GM19043 (cell line): ENCODE data around the gene ZBTB5.
"Not testable (repeated sequence)": the region's sequence is repeated elsewhere in the genome, so short reads cannot be mapped to it uniquely, and the experiment has no call there.

Experiments used
- ATAC-seq: cut with Tn5 transposase; IDR thresholded peaks from one replicate; pipeline ENCODE4 v1.9.1; 2021; ENCODE audit warnings: low read depth; ENCODE audit not compliant: unreplicated experiment

The ZBTB5 gene

DNA sequence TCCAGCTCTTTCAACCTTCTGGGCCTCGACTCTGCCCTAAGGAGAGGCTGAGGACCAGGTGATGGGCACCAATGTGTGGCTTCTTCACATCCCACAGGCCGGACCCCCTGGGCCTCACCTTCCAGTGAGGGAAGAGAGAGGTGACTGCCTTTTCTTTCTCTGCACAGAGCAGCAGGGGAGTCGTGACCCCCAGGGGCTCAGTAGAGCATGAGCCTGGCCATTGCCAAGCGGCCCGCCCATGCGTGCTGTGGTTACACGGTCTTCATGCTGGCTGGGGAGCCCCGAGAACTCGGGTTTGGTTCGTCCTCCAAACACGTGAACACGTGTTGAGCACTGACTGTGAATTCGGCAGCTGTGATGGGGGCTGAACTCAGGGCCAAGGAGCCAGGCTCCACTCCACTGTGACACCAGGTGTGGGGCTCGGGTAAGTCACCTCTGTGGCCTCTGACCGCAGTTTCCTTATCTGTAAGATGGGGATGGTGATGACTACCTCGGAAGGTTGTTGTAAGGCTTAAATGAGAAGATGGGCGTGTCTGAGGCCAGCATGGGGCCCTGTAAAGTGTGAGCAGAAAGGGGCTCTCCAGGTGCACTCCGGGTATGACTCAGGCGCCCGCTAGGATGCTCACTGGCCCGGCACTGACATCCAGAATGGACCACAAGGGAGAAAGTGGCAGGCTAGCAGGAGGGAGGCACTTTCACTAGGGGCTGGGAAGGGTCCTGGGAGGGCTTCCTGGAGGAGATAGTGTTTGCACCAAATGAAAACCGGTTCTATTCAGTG, 56.1 kb downstream of the ZBTB5 start:
- peak; percentile 85 for ATAC-seq

- ATAC-seq, result no peak
Observed at GRCh38 chr9:37407468-37407867, 57.8 kb downstream of the ZBTB5 start.

DNA sequence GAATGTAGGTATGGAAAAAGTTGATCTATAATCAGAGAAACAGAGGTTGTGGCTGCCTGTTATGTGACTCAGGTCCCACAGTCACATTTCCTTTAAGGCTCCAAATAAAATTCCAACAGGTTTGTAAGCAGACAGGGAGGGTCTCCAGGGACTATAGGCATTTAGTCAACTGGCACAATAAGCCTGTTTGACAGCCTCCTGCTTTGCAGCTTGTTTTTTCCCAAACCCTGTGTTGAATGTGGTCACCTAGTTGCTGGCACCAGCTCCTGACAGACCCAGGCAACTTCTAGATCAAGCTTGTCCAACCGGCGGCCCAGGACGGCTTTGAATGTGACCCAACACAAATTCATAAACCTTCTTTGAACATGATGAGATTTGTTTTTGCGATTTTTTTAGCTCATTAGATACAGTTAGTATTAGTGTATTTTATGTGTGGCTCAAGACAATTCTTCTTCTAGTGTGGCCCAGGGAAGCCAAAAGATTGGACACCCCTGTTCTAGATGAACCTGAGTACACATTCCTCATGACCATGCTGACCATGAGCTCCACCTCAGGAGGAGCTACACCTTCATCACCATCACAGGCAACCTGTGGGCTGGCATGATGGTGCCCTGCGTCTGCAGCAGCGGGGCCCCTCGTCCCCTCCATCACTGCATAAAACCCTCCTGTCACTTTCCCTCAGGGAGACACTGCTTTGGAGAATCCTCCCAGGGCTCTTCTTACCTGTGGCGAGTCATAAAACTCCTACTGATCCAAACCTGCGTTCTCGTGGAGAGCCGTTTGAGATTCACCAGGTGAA, 58.4 kb downstream of the ZBTB5 start:
- ATAC-seq, result no peak

DNA sequence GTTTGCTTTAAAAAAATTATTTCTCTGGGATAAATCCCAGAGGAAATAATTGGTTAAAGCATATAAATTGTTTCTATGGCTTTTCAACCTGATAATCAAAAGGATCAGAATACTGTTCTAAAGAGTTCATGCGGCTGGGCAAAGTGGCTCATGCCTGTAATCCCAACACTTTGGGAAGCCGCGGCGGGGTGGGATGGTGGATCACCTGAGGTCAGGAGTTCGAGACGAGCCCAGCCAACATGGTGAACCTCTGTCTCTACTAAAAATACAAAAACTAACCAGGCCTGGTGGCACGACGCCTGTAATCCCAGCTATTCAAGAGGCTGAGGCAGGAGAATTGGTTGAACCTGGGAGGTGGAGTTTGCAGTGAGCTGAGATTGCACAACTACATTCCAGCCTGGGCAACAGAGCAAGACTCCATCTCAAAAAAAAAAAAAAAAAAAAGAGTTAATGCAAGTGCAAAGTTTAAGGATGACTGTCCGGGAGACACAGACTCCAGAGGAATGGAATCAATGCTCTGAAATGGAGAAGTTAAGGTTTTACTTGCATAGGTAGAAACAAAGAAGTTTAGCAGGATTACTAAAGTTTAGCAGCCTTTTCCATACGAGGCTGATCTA, 59.4 kb downstream of the ZBTB5 start:
- ATAC-seq, result no peak

GRCh38 chr9:37405350-37405749, 59.9 kb downstream of the ZBTB5 start:
- no peak for ATAC-seq

- no peak for ATAC-seq
Observed at GRCh38 chr9:37404590-37404989, 60.7 kb downstream of the ZBTB5 start.

DNA sequence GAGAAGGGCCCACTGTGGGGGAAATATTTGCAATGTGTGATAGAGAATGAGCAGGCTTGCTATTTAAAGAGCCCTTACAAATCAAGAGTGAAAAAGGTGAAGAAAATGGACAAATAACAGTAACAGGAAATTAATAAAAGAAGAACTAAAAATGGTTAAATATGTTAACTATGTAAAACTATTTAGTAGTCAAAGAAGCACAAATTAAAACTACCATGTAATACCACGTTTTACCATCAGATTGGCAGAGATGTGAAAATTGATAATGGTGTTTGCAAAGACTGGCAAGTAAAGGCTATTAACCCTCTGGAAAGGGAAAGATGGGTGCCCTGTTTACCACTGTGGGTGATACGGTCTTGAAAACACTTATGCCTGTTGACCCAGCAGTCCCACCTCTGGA, 65.9 kb downstream of the ZBTB5 start:
- ATAC-seq, result no peak

DNA sequence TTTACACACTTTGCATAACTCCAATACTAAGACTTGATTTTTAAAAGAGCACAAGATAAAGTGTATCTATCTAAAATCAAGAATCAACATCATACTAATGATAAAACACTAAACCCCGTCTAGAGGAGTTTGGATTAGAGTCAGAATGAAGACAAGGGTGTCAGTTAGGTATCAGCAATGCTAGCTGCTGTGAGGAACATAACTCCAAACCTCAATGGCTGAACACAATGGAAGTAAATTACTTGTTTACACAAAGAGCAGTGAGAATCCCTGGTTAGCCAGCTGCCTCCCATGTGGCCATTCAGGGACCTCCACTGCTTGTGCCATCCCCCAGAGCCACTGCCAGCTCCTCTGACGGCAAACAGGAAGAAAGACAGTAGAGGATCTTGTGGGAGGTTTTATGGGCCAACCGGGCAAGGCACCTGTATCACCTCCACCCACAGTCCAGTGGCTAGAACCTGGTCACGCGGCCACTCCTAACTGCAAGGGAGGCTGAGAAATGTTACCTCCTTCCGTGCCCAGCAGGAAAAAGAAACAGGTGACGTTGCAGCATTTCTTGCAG, 66.7 kb downstream of the ZBTB5 start:
- ATAC-seq, result no peak

DNA sequence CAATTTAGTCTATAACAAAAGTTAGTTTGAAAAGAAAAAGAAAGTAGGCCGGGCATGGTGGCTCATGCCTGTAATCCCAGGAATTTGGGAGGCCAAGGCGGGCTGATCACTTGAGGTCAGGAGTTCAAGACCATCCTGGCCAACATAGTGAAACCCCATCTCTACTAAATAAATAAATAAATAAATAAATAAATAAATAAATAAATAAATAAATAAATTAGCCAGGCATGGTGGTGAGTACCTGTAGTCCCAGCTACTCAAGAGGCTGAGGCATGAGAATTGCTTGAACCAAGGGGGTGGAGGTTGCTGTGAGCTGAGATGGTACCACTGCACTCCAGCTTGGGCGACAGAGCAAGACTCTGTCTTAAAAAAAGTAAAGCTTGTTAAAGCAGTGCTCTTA, 67.3 kb downstream of the ZBTB5 start:
- not testable (repeated sequence) for ATAC-seq

GRCh38 chr9:37395663-37396062, 69.6 kb downstream of the ZBTB5 start:
- ATAC-seq, result no peak

DNA sequence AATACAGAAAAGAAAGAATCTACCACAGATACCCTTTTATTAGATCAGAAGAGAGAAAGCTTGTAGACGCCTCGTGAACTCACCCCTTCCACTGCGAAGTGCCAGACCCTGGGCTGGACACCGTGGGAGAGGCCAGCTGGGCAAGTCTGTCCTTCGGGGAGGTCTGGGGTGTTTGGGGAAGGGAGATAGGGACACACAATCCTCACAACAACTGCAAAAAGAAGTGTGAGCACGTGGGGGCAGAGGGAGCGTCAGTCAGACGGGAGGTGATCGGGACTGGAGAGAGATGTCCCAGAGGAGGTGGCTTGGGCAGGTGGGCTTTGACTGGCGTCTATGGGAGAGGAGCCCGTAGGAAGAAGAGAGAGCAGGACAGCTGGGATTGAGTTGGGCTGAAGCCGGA, 70.0 kb downstream of the ZBTB5 start:
- ATAC-seq, result no peak

- ATAC-seq, result no peak
Observed at GRCh38 chr9:37392272-37392671, 73.0 kb downstream of the ZBTB5 start.

GRCh38 chr9:37390759-37391158, 74.5 kb downstream of the ZBTB5 start:
- peak; percentile 87 for ATAC-seq
